CD4-positive, alpha-beta T cell treated with Interleukin-6 at 100 ng/mL for 8 hours (primary cell): ENCODE results near the gene KRT34.
"Not testable (repeated sequence)": the region's sequence is repeated elsewhere in the genome, so short reads cannot be mapped to it uniquely, and the experiment has no call there.

ENCODE experiments used
- DNase-seq: peaks from one replicate; pipeline ENCODE4 v3.0.0-alpha.2; 2020; ENCODE audit warnings: mixed read lengths, low spot score

KRT34 gene

DNA sequence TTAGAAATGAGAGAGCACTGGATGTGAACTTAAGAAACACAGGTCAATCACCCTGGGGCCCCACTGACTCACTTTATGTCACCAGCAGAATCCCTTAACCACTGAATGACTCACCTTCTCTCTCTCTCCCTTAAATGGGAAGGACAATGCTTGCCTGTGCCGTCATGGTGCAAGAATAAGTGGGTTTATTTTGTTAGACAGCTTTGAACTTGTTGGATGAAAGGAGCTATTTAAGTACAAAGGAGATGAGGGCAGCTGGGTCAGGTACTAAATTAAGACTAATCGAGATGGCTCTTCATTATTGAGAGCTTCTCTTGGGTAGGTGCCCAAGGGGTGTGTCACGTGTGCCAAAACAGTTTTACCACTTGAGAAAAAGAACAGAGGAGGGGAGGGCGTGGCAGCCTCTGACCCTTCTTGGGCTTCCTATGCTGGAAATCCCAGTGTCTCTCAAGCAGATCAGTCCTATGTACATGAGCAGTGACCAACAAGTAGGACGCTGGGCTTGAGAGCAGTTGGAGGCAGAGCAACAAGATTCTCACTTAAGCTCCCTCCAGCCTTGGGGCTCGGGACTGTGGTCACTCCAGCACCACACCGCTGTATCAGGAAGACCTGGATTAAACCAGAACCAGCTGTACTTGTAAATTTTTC, 22.0 kb upstream of the KRT34 start:
- peak; percentile 44 for DNase-seq

DNA sequence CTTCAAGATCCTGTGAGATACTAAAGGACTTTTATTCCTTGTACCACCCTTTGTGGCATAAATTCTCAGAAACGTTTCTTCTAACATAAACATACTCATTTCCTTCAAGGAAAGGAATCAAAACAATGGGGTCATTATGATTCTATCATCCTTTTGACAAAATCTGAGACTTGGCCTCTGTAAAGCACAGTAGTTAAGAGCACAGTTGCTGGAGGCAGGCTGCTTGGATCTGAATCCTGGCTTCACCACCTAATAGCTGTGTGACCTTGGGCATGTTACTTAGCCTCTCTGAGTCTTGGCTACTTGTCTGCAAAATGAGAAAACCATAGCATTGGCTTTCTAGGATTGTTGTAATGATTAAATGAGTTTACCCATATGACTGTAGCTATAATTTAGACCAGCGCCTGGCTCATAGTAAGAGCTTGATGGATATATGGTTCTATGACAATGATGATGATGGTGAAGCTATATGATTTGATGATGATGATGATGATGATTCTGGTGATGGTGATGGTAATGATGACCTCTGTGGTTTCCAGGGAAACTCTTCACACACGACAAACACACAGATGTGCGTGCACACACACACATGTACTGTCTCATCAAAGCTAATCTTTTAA, 21.4 kb upstream of the KRT34 start:
- no peak for DNase-seq

DNA sequence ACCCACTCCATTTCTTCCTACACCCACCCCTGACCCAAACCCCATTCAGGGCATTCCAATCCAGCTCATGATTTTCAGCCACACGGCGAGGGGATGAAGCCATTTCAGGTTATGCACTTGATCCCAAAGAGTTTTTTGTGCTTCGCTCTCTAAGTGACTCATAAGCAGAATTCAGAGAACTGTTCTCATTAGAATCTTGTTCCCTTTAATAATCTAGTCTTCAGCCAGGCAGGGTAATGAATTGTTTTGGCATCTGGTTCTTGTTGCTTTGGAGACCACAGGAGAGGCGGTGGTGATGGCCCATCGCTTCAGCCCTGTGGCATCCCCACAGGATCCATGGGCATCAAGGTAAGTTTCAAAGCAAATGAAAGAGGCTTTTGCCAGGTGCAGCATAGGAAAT, 20.1 kb upstream of the KRT34 start:
- DNase-seq: no peak

DNA sequence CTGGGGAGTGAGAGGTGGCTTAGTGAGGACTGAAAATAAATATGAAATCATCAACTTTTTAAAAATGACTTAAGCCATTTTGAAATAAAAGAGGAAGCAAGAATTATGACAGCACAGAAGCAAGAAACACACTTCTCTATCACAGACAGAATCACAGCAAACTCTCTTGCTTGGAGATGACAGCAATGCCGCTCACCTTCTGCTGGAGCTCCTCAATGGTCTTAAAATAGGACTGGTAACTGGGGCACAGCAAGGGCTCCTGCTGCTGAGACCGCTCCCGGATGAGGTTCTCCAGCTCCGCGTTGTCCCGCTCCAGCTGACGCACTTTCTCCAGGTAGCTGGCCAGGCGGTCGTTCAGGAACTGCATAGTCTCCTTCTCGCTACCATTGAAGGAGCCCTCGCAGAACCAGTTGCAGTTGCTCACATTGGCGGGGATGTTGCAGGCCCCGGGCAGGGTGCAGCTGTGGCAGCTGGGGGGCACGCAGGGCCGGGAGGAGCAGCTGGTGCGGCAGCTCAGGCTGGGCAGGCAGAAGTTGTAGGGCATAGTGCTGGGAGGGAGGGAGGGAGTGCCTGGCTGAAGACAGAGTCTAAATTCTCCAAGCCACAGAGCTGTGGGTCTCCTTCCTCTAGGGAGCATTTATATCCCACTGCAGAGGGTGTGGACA, 15.0 kb upstream of the KRT34 start, which contains the start of gene KRT31:
Gene KRT31, minus strand, starts transcription at position 613 of the 665 bp plus-strand sequence. Its CDS starts 69 bp downstream, at position 544.
- no peak for DNase-seq

DNA sequence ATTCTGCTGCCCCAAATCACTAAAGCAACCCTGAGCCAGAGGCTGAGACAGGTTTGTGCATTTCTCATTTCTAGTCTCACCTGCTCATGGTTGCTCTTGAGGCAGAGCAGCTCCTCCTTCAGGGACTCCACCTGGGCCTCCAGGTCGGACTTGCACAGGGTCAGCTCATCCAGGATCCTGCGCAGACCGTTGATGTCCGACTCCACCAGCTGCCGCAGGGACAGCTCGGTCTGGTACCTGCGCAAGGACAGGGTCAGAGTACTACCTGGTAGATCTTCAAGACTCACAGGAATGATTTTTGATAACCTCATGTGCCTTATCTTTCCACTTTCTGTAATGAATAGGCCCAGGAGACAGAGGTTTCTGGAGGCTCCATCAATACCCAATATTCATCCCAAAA, 14.2 kb upstream of the KRT34 start:
- no peak for DNase-seq

DNA sequence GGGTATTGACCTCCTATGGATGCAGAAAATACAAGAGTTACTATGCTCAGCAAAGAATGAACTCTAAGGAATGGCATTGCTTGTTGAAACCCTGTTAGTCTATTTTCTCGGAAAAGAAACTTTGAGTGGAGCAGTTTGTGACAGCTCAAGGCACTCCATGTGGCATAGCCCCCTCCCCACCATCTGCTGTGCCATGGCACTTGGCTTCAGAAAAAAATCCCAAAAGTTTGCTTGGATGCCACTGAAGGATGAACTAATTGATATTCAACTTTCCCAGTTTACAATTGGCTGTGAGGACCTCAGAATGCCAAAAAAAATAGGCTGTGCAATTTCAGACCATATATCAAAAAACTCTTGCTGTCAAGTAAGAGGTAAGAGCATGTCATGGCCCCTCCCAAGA, 13.5 kb upstream of the KRT34 start:
- DNase-seq: no peak

DNA sequence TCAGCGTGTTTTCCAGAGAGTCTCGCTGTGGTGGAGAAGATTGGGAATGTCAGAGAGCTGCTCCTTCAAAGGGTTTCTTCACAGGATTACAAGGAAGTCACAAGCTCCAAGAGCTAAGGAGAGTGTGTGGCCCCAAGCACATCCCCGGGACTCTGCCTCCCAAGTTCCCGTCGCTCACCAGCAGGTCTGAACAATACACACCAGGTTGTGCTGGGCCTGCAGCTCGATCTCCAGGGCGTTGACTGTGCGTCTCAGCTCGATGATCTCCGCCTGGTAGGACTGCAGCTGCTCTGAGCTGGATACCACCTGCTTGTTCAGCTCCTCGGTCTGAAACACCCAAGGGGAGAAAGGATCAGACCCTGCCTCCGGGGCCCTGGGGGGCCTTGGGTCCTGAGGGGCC, 12.9 kb upstream of the KRT34 start:
- not testable (repeated sequence) for DNase-seq

DNA sequence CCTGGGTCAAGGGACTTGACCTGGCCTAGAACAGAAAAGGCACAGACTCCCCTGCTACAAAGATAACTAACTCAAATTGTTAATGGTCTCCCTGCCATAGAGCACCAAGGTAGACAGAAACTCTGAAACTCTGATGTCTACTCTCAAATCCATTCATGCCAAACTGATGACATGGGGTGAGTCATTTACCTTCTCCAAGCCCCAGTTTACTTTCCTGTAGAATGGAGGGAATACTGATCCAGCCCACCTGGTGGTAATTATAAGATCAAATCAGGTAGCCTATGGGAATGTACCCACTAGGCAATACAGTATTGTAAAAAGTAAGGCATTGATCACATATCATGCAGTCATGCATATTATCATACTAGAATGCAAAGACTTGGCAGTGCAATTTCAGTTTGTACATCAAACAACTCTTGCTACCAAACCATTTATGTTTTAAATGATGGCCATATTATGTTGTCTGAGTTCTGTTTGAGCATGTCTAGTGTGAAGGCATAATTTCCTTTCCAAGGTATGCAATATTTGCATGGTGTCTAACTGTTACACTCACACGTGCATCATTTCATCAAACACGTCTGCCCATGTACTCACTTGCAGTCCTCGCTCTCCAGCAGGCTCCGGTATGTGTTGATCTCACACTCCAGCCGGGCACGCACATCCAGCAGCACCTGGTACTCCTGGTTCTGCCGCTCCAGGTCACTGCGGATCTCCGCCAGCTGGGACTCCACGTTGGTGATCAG, 12.3 kb upstream of the KRT34 start:
- no peak for DNase-seq

DNA sequence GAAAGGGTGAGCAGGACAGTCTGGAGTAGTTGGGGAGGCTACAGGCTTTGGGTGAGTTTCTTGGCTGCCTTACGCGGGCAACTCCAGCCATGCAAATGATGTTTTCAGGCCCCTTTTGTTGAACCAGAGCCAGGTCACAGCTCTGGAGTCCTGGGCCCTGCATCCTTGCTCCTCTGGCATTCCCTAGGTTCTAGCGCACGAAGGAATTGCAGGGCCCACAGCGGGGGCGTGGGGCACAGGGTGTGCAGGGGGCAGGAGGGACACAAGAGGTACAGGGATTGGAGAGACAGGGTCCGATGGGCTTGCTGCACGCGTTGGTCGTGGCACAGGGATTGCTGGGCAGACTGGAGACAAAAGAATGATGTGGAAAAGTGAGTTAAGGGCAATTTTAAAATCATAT, 11.7 kb upstream of the KRT34 start:
- no peak for DNase-seq

DNA sequence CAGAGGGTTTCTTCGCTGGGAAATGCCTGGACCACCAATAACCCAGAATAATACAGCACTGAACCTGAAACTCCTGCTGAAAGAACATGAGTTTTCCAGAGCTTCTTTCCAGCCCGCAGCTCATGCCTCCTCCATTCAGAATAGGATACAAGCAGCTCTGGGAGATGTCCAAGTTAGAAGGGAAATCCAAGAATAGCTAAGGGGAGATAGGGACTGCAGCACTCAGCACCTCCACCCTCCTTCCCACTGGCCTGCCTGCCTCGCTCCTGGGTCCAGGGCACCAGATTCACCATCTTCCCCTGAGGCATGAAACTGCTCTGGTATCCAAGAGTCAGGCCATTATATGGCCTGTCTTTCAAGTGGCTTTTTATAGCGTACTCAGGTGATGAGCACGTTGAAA, 11.2 kb upstream of the KRT34 start:
- no peak for DNase-seq

DNA sequence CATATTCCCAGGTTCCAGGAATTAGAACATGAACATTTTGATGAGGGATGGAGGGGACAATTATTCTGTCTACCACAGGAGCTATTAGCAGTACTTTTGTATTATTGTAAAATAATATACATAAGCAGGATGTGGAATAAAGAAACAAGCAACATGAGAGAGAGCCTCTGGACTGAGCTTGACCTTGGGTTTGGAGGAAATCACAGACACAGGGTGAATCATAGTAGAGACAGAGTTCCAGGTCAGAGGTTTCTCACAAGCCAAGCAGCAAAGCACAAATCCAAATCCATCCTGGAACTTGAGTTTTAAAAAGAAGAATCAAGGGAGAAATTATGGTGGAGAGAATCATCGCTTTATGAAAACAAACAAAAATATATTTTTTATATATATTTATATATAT, 10.2 kb upstream of the KRT34 start:
- DNase-seq: no peak

DNA sequence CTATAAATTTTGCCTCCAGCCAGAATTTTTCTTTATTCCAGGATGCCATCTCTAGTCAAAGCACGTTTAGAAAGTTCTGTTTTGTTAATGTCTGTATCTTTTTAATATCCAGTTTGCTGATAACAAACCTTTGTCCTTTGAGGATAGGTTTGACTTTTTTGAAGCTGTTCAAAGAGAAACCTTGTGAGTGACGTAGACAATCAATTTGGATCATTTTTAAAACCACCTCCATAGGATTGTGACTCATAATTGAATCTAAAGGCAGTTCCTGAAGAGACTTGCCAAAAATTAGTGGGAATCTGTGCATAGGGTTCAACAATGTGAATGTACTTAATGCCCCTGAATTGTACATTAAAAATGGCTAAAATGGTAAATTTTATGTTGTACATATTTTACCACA, 9.4 kb upstream of the KRT34 start:
- DNase-seq: no peak

DNA sequence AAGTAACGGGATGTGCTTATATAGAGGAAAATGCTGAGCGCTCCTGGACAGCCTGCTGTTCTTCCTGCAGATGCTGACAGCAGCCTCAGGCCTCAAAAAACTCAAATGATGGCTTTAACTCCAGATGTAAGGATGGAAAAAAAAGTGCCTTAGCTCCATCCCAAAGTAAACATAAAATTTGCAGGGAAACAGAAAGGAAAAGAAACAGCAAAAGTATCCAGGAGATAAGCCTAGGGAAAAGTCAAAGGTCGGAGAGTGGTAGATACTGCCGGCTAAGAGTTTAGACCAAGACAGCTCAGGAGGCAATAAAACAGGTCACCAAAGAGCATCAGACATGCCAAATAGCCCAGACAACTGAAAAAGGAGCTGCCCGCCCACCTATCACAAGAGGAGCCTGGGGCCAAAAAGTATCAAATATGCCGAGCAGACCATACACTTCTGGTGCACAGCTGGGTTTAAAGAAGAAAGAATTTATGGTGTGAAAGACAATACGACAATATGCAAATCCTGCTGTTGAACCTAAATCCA, 8.4 kb upstream of the KRT34 start:
- no peak for DNase-seq

DNA sequence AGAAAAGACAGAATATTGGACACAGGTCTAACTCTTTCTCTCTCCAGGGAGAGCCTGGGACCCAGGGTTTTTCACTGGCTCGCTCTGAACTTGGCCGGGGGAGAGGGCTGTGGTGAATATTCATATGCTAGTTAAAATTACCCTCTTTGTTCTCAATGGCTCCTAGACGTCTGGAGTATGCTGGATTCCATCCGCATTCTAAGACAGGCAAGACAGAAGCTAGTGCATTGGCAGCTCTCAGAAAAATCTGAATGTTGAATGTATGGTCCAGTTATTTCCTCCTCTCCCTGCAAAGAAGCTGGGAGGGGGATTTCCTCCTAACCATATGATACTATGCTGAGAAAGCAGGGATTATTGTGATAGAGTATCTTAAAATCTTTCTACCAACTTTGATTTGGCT, 5.6 kb upstream of the KRT34 start:
- no peak for DNase-seq

DNA sequence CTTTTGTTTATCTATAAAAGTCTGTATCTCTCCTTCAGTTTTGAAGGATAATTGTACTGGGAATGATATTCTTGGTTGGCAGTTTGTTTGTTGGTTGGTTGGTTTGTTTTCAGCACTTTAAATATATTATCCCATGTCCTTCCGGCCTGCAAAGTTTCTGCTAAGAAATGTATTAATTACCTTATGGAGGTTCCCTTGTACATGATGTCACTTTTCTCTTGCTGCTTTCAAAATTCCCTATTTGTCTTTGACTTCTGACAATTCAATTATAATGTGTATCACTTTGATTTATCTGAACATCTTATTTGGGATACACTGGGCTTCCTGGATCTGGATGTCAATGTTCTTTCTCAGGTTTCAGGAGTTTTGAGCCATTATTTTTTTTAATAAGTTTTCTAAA, 4.1 kb upstream of the KRT34 start:
- no peak for DNase-seq

DNA sequence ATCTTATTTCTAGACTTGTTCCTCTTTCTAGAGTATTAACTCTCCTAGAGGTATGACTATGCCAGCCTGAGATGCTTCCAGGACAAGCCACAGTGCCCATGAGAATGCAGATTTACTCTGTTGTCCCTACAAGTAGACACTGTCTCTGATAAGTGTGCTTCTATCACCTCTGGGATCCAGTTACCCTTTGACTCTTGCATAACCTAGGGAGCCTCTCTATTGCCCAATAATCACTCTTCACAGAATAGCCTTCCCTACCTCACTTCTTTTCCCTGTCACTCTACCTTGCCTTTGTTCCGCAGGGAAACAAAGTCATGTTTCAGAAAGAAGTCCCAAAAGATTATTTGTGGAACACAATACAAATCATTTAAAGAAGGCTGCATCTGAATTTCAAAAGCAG, 1.6 kb upstream of the KRT34 start:
- DNase-seq: no peak

DNA sequence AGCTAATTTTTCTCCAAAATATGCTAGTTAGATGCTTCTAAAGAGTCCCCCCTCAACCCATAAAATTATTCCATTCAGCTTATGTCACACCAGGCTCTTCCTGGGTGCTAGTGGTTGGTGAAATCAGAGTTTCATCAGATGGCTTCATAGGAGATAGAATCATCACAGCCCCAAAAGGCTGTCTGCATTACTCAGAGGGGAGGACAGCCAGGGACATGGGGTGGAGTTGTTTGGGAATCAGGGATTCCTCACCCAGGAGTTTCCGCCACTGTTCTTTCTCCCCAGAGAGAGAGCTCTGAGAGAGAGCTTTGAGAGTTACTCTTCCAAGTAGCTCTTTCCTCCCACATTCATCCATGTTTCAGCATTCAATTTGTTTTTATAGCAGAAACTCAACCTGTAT, 288 bp upstream of the KRT34 start:
- no peak for DNase-seq

DNA sequence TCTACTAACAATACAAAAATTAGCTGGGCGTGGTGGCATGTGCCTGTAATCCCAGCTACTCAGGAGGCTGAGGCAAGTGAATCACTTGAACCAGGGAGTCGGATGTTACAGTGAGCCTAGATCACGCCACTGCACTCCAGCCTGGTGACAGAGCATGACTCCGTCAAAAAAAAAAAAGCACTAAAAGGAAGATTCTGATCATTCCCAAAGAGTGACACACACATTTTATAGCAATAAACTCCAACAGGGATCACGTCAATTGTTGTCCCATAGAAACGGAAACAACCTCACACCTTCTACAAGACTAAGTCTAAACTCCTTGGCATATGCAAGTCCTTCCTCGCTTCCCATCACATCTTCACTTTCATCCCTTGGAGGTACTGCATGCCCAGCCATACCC, 2.0 kb downstream of the KRT34 start:
- DNase-seq: not testable (repeated sequence)

DNA sequence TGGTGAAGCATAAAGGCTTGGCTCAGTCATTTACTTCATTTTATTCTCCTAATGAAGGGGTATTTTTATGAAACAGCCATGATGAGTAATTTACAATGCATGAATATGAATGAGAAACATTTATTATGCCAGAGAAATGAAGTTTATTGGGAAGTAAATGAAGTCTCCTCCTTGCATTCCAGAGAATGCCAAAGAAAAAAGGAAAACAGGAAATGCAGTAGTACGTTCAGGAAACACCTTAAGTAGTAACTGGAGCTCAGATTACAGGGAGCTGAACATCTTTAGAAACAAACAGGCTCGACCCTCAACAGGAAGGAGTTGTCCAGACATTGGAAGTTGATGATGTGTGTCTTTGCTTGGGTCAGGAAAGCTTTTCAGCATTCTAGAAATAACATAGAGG, 4.6 kb downstream of the KRT34 start:
- no peak for DNase-seq

DNA sequence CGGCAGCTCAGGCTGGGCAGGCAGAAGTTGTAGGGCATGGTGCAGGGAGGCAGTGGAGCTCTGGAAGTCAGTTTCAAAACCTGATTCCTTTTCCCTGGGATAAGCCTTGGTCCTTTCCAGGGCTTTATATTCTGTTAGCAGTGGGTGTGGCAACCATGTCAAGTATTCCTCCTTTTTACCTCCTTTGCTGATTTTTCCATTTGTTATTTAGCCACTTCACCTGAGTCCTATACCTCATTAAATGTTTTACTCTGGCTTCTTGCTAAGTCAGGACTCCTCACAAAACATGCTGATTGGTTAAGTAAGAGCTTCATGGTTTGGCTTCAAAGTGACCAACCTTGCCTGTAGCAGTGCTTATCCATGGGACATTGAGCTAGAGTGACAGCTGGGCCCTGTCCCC, 12.4 kb downstream of the KRT34 start, which contains the start of gene KRT33B:
Gene KRT33B, minus strand, starts transcription at position 101 of the 400 bp plus-strand sequence. Its CDS starts 63 bp downstream, at position 38.
- DNase-seq: no peak

DNA sequence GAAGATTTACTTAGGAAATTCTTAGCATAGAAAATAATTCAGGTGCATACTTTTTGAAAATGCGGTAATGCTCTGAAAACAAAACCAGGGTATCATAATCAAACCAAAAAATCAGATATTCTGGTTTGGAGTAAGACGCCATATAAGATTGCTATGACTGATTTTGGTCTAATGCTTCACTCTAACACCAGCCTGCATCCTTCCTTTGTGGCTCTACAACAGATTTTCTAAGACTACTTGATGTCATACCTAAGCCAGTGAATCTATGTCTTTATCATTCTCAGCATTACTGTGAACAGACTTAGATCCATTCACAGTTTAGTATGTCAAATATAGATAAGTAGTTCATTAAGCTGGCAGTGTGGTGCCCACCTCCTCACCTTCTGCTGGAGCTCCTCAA, 13.1 kb downstream of the KRT34 start:
- DNase-seq: no peak

DNA sequence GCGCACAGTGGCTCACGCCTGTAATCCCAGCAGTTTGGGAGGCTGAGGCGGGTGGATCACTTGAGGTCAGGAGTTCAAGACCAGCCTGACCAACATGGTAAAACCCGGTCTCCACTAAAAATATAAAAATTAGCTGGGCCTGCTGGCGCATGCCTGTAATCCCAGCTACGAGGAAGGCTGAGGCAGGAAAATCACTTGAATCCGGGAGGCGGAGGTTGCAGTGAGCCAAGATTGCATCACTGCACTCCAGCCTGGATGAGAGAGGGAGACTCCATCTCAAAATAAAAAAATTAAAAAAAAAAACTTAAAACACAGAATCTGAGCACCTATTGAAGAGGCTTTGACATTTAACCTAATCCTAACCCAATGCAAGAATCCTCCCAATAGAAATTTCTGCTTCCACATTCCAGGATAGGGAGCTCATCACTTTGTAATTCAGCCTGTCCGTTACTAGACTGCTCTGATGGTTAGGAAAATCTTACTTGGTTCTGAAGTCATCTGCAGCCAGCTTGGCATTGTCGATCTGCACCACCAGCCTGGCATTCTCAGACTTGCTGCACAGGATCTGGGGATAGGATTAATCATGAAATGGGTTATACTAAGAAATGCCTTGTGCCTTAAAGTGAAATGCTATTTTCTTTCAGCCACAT, 14.6 kb downstream of the KRT34 start:
- DNase-seq: no peak
